Measurements from ENCODE around the gene RFC3. TPM values are rescaled to one million over a fixed set of nuclear protein-coding genes. Genes with fewer than 3 reads are reported as not detected.
A peak's percentile ranks its signal among the peaks of the same experiment; 100 is the strongest.

The RFC3 gene
- polyA plus RNA-seq, 1 of the 3 experiments (the other 2 are of a cell fraction) = 15.8 TPM

DNA sequence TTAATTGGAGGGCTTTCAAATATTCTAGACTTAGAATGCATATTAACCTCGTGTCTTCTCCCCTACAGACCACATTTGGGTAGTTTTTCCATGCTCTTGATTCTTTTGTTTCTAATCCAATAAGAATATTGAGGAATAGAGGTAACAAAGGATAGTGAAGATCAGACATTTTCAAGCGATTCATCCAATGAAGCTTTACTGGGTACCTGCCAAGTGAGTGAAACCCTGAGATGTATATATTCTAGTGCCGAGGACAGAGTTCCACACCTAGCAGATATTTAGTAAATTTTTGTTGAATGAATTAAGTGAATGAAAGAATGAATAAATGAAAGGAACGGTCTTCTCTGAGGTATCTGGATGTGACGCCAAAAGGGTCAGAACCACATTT is 442 bp upstream of the RFC3 start:
- Histone ChIP-seq H3K79me2 (ENCODE audit: insufficient read depth) (peaks cover 42% of the 10 kb centered on the region), H3K9me3 (no peaks in the 10 kb centered on the region), H2AFZ (ENCODE audit: low read depth) (peak overlapping the region; percentile 98), H3K4me2 (peak overlapping the region; percentile 86), H4K20me1 (ENCODE audit: insufficient read depth) (no peaks in the 10 kb centered on the region), H3K4me3 (ENCODE audit: low read depth in 2 of 2, low read length in 1 of 2) (peak overlapping the region; percentile 61 to 95), H3F3A (replicated peaks; ENCODE audit: insufficient read depth) (peaks cover 2% of the 10 kb centered on the region), H3K9ac (peak overlapping the region; percentile 88), H3K27me3 (ENCODE audit: insufficient read depth) (no peaks in the 10 kb centered on the region), H3K36me3 (replicated peaks in 1 of 2; ENCODE audit: control insufficient read depth in 1 of 2, insufficient read depth in 2 of 2, low read length in 1 of 2) (peaks cover 7 to 21% of the 10 kb centered on the region in 2 experiments), H3K27ac (ENCODE audit: low read depth in 2 of 2, low read length in 1 of 2) (peak overlapping the region; percentile 68 to 88), H3K4me1 (ENCODE audit: control insufficient read depth in 1 of 2, insufficient read depth in 2 of 2, low read depth in 1 of 2, low read length in 1 of 2) (peaks cover 0 to 3% of the 10 kb centered on the region in 2 experiments; a peak in 2 of 4 replicates), H3K9me2 (no peaks in the 10 kb centered on the region)
- ChIA-PET CTCF (interaction anchor here (0.6 to 1.4 kb wide), 4 partner anchors 11 to 1347 kb away, joined by 3 to 6 read pairs (median 4); no protein-coding TSS in a partner anchor), POLR2A (no interaction called here)
- DNase-seq = peak; percentile 10
- TF ChIP-seq EZH2phosphoT487 (IDR thresholded peaks at IDR 0.05; ENCODE audit: borderline replicate concordance, low read depth) (no peak), TCF12 (IDR thresholded peaks at IDR 0.05) (no peak), MEF2A (IDR thresholded peaks at IDR 0.05; ENCODE audit: borderline replicate concordance, low read depth) (no peak), RFX5 (IDR thresholded peaks at IDR 0.05; ENCODE audit: low read length) (no peak), TAF1 (IDR thresholded peaks at IDR 0.05; ENCODE audit: borderline replicate concordance, low read depth, low read length) (no peak), POLR2AphosphoS5 (IDR thresholded peaks at IDR 0.05; ENCODE audit: low read depth, low read length) (no peak), RXRA (IDR thresholded peaks at IDR 0.05; ENCODE audit: borderline replicate concordance, low read depth) (no peak), FOXJ3 (CRISPR knock-in tag; IDR thresholded peaks at IDR 0.05) (no peak), SIN3A (IDR thresholded peaks at IDR 0.05; ENCODE audit: borderline replicate concordance, low read depth, low read length) (no peak)
- TF ChIP-seq, protein P1, sequence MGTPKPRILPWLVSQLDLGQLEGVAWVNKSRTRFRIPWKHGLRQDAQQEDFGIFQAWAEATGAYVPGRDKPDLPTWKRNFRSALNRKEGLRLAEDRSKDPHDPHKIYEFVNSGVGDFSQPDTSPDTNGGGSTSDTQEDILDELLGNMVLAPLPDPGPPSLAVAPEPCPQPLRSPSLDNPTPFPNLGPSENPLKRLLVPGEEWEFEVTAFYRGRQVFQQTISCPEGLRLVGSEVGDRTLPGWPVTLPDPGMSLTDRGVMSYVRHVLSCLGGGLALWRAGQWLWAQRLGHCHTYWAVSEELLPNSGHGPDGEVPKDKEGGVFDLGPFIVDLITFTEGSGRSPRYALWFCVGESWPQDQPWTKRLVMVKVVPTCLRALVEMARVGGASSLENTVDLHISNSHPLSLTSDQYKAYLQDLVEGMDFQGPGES (IDR thresholded peaks at IDR 0.05; ENCODE audit: low read depth, low read length) = no peak
- TF ChIP-seq, protein P2, sequence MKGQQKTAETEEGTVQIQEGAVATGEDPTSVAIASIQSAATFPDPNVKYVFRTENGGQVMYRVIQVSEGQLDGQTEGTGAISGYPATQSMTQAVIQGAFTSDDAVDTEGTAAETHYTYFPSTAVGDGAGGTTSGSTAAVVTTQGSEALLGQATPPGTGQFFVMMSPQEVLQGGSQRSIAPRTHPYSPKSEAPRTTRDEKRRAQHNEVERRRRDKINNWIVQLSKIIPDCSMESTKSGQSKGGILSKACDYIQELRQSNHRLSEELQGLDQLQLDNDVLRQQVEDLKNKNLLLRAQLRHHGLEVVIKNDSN (IDR thresholded peaks at IDR 0.05; ENCODE audit: borderline replicate concordance, low read depth) = no peak
- 2% methylated on average over 5 of the region's 5 CpGs for WGBS (ENCODE audit: low lambda C conversion rate)

DNA sequence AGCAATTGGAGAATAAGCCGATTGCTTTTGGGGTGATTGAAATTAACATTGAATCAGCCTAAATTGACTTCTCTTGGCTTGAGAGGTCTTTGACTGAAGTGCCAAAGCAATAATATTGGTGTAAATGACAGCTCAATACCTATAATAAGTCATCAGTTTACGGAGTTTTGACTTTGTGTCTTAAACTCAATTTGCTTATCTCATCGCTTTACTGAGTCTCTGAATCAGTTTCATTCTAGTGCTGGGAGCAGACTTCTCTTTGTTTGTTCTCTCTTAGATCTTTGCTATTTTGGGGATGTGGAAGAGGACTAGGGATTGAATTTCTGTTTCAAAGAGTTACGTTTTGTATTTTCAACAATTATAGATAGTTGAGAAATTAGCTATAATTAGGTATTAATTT is 7.1 kb downstream of the RFC3 start:
- no peak overlapping the region for H3K4me2 ChIP-seq
- no peaks in the 10 kb centered on the region for H3K27me3 ChIP-seq (ENCODE audit: insufficient read depth)
- POLR2A ChIA-PET = no interaction called here
- H3K4me1 ChIP-seq (ENCODE audit: control insufficient read depth in 1 of 2, insufficient read depth in 2 of 2, low read depth in 1 of 2, low read length in 1 of 2) = peaks cover 0 to 2% of the 10 kb centered on the region in 2 experiments; a peak in 2 of 4 replicates
- no peak overlapping the region for H3K4me3 ChIP-seq (ENCODE audit: low read depth in 2 of 2, low read length in 1 of 2)
- no peak overlapping the region for H3K9ac ChIP-seq
- peaks cover 38 to 66% of the 10 kb centered on the region in 2 experiments for H3K36me3 ChIP-seq (replicated peaks in 1 of 2; ENCODE audit: control insufficient read depth in 1 of 2, insufficient read depth in 2 of 2, low read length in 1 of 2)
- WGBS (ENCODE audit: low lambda C conversion rate) = 94% methylated on average over 4 of the region's 4 CpGs
- no peak overlapping the region; a peak in 1 of 4 replicates for H3K27ac ChIP-seq (ENCODE audit: low read depth in 2 of 2, low read length in 1 of 2)
- no peaks in the 10 kb centered on the region for H3K9me3 ChIP-seq
- no peak overlapping the region for H2AFZ ChIP-seq (ENCODE audit: low read depth)
- H4K20me1 ChIP-seq (ENCODE audit: insufficient read depth) = no peaks in the 10 kb centered on the region
- no peaks in the 10 kb centered on the region for H3F3A ChIP-seq (replicated peaks; ENCODE audit: insufficient read depth)
- TF ChIP-seq JUND (IDR thresholded peaks at IDR 0.05) = no peak
- TF ChIP-seq, protein P3, sequence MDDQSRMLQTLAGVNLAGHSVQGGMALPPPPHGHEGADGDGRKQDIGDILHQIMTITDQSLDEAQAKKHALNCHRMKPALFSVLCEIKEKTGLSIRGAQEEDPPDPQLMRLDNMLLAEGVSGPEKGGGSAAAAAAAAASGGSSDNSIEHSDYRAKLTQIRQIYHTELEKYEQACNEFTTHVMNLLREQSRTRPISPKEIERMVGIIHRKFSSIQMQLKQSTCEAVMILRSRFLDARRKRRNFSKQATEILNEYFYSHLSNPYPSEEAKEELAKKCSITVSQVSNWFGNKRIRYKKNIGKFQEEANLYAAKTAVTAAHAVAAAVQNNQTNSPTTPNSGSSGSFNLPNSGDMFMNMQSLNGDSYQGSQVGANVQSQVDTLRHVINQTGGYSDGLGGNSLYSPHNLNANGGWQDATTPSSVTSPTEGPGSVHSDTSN (IDR thresholded peaks at IDR 0.05) = no peak
- TF ChIP-seq TAF1 (IDR thresholded peaks at IDR 0.05; ENCODE audit: borderline replicate concordance, low read depth, low read length) = no peak
- no peak for TF ChIP-seq MXI1 (IDR thresholded peaks at IDR 0.05; ENCODE audit: low read depth, low read length)
- no peak for TF ChIP-seq TCF12 (IDR thresholded peaks at IDR 0.05)
- no peak for TF ChIP-seq FOXM1 (IDR thresholded peaks at IDR 0.05; ENCODE audit: low read depth)
- TF ChIP-seq NRF1 (IDR thresholded peaks at IDR 0.05; ENCODE audit: low read depth, low read length) = no peak
- no peak for DNase-seq
- H3K79me2 ChIP-seq (ENCODE audit: insufficient read depth) = peaks cover 26% of the 10 kb centered on the region; the same call in 1 of the 2 replicates
- no peaks in the 10 kb centered on the region for H3K9me2 ChIP-seq
- CTCF ChIA-PET = interaction anchor here (2.0 kb wide), 1 partner anchor 252 kb away, joined by 5 read pairs; no protein-coding TSS in a partner anchor

Data from SK-N-SH (cell line).